AG04449 (cell line): ENCODE measurements around the gene CD93.

Source experiments
- CTCF ChIA-PET: fragments of 350-600 bp; formaldehyde crosslinking; extraction: SDS; loops from one replicate; lab custom pipeline; 2021; ENCODE audit warnings: antibody characterized with exemption; lab: Yijun Ruan, JAX
- POLR2A ChIA-PET: fragments of 400-600, 350-600 bp; formaldehyde crosslinking; extraction: SDS; loops from one replicate; lab custom pipeline; 2020; ENCODE audit warnings: antibody characterized with exemption, inconsistent platforms; lab: Yijun Ruan, JAX
- DNase-seq: peaks from one replicate; pipeline ENCODE4 v3.0.0-alpha.2; 2010; ENCODE audit warnings: low read depth, low spot score
- H3K4me3 ChIP-seq: 2 replicates; pipeline ENCODE4 v1.5.1; 2011; ENCODE audit warnings: low read depth, mild to moderate bottlenecking, control low read depth, low read length
- TF ChIP-seq, protein P1 (sequence below): IDR thresholded peaks from one replicate; pipeline ENCODE4 v1.5.1; 2011; ENCODE audit warnings: mild to moderate bottlenecking, moderate library complexity, low read length, control low read depth, inconsistent platforms; ENCODE audit not compliant: insufficient read depth; ENCODE audit errors: missing control alignments

Gene CD93

DNA sequence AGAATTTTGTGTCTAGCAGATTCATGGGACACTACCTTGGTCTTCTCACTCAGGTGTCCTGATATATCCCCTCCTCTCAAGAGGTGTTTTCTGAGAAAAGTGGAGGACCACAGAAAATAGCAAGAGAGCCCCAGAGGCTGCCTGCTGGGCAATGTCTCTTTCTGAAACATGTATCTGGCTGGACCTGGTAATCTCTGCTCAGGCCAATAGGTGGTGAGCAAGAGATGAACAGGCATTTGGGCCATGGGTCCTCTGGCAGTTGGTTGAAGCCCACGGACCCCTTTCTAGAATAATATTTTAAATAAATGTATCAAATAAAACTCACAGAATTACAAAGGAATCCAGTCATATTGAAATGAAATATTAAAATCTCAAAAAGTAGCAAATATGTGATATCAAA lies 27.9 kb downstream of the CD93 start:
- DNase-seq: no peak
- ChIA-PET POLR2A (no interaction called here), CTCF (no interaction called here)
- TF ChIP-seq, protein P1, sequence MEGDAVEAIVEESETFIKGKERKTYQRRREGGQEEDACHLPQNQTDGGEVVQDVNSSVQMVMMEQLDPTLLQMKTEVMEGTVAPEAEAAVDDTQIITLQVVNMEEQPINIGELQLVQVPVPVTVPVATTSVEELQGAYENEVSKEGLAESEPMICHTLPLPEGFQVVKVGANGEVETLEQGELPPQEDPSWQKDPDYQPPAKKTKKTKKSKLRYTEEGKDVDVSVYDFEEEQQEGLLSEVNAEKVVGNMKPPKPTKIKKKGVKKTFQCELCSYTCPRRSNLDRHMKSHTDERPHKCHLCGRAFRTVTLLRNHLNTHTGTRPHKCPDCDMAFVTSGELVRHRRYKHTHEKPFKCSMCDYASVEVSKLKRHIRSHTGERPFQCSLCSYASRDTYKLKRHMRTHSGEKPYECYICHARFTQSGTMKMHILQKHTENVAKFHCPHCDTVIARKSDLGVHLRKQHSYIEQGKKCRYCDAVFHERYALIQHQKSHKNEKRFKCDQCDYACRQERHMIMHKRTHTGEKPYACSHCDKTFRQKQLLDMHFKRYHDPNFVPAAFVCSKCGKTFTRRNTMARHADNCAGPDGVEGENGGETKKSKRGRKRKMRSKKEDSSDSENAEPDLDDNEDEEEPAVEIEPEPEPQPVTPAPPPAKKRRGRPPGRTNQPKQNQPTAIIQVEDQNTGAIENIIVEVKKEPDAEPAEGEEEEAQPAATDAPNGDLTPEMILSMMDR: no peak
- no peak overlapping the region for H3K4me3 ChIP-seq

DNA sequence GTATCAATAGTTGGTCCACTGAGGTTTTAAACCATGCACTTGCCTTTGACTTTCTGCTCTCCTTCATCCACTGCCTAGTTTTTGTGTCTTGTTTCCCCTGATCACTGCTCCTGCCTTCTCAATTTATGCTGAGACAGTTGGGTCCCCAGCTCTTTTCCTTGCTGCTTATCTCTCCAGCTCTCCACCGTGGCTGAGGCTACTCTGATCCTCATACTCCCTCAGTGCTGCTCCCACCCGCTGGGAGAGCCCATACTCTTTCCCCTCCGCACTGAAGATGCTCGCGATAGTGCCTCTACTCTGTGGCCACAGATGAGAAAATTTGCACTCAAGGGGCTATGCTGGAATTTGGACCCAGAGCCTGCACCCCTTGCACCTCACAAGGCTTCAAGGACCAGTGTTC lies 33.2 kb downstream of the CD93 start:
- CTCF ChIA-PET: interaction anchor here (4.0 to 5.0 kb wide), 2 partner anchors 183 to 287 kb away, joined by 21 to 50 read pairs; no protein-coding TSS in a partner anchor
- H3K4me3 ChIP-seq: no peak overlapping the region
- POLR2A ChIA-PET: no interaction called here
- DNase-seq: no peak
- TF ChIP-seq, protein P1: no peak

DNA sequence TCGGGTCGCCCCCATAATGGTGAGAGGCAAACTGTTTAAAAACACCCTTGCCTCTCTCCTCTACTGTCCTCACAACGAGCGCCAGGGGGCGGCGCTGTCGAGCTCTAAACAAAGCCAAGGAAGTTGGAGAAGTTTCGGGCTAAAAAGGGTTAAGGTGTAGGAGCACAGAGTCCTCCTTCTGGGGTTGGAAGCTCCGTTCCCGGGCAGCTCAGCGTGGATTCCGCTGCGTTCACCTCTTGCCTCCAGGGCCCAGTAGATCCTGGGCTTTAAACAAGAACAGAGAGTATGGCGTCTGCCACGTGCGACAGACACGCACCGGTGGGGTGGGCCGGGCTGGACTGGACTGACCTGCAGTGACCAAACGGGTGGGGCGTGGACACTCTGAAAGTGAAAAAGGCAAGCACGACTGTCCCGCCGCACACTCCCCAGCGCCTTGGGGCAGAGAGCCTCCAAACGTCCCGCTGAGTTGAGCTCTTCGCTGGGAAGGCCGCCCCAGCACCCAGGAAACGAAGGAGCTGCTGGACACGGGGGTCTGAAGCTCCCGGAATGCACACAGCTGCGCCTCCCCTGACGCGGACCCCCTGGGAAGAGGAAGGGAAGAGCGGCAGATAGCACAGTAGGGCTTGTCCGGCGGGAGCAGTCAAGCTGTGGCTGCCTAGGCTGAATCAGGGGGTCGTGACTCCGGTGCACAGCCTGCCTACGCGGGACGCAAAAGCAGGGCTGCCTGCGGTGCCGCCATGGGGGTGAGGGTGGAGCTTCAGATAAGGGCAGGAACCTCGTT lies 35.1 kb downstream of the CD93 start:
- peak overlapping the region; percentile 60 for H3K4me3 ChIP-seq
- CTCF ChIA-PET: interaction anchor here (0.6 to 5.0 kb wide), 28 partner anchors 10 to 366 kb away, joined by 3 to 50 read pairs (median 3); no protein-coding TSS in a partner anchor
- no peak for DNase-seq
- TF ChIP-seq, protein P1: peak; percentile 78
- POLR2A ChIA-PET: interaction anchor here (0.8 to 1.1 kb wide), 2 partner anchors 289 to 311 kb away, joined by 3 read pairs; partner anchors contain the start of gene GZF1

DNA sequence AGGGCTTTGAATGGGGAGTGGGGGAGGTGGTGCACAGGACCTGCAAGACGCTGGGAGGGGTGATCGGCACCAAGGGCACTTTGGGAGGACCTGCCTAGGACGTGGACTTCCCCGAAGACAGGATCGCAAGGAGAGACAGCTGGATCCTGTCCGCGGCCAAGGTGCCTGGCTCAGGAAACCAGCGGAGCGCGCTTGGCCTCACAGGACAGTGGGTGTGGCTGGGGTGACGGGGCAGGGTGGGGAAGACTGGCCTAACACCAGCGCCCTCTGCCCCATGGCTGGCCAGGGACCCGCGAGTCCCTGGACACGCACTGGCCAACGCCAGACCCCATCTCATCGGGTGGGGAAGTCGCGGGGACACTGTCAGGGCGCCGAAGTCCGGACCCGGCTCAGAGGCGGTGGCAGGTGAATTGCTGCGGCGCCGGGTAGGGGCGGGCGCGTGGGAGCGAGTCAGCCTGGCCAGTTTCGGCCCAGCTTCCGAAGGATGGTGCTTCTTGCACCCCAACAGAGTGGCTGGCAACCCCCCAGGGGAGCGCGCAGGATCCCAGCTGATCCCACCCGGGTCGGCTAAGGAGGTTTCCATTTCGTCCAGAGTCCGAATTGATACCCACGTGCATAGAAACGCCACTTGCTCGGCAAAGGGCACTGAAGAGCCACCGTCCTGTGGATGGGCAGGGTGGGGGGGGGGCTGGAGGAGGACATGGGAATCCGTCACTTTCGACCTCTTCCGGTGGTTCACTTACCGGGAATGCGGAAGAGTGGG lies 35.9 kb downstream of the CD93 start:
- POLR2A ChIA-PET: interaction anchor here (1.1 kb wide), 1 partner anchor 311 kb away, joined by 3 read pairs; the partner anchor contains the start of gene GZF1
- CTCF ChIA-PET: interaction anchor here (0.8 to 5.0 kb wide), 22 partner anchors 11 to 359 kb away, joined by 3 to 50 read pairs (median 4); no protein-coding TSS in a partner anchor
- TF ChIP-seq, protein P1: no peak
- DNase-seq: no peak
- peak overlapping the region; percentile 60 for H3K4me3 ChIP-seq

DNA sequence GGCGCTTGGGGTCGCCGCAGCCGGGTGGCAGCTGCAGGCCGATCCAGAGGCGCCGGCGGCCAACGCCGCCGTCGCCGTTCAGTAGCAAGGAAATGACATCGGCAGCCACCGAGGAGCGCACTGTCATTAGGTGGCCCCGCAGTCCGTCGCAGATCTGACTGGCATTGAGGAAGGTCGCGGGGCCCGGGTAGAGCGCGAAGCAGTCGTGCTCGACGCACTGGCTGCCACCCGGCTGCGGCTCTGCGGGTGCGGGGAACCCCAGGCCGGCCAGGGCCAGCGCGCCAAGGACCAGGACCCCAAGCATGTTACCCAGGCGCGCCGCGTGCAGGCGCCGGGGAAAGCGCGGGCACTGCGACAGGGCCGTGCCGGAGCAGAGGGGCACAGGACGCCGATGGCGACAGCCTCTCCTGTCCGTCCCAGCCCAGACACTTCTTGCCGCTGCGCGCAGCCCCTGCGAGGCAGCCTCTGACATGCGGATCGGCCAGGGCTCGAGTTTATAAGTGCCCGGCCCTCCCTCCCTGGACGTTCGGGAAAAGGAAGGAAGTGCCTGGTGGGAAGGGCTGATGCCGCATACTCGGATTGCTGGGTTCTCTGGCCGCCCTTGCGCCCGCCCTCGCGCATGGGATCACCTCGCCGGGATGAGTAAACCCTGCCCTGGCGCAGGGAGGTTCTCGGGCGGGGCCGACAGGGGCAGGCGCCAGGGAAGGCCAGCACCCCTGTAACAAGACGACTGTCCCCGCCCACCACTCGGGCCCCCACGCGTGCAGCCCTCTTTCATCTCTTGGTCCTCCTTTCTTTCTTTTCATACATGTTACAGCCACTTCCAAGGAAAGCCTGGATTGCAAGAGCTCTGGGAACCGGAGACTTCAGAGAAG lies 36.7 kb downstream of the CD93 start, which contains the start of gene THBD:
THBD (minus strand) TSS at position 472 of the 875 bp plus-strand sequence; CDS start at position 304, 168 bp downstream.
- TF ChIP-seq, protein P1: no peak
- no peak for DNase-seq
- ChIA-PET CTCF (interaction anchor here (1.0 to 5.0 kb wide), 9 partner anchors 12 to 358 kb away, joined by 3 to 50 read pairs (median 10); no protein-coding TSS in a partner anchor), POLR2A (no interaction called here)
- peak within 1 kb of the TSS; percentile 60 for H3K4me3 ChIP-seq
